Measurements from ENCODE around the gene CDKL4. TPM values are rescaled to one million over a fixed set of nuclear protein-coding genes. Genes with fewer than 3 reads are reported as not detected.

The CDKL4 gene
- total and polyA plus RNA-seq, 2 experiments from 2014 or later: 0.22 TPM; not detected in 1

DNA sequence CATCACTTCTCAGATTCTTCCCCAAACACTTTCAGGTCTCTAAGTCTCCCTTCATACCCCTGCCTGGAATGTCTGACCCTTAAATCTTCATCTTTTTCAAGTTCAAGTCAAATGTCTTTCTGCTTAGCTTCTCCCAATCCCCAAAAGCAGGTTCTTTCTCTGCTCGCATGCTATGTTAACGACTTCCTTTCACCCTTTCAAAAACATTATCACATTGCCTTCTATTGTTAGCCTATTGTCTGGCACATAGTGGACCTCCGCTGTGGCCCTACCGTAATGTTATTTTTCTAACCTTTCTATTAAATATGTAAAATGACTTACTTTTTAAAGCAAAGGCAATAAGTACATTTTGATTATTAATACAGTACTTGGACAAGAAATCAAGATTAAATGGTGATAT is 2.2 kb downstream of the CDKL4 start:
- Histone ChIP-seq H3K9me2 (ENCODE audit: insufficient read depth) (no peaks in the 10 kb centered on the region), H3K4me1 (ENCODE audit: insufficient read depth) (no peaks in the 10 kb centered on the region), H3K4me2 (ENCODE audit: unreplicated experiment) (no peak overlapping the region), H3K79me2 (ENCODE audit: insufficient read depth) (no peaks in the 10 kb centered on the region), H3K9me3 (ENCODE audit: low read depth) (no peaks in the 10 kb centered on the region), H3K36me3 (ENCODE audit: low read depth) (no peaks in the 10 kb centered on the region), H3K27me3 (replicated peaks; ENCODE audit: insufficient read depth) (no peaks in the 10 kb centered on the region), H4K20me1 (ENCODE audit: insufficient read depth) (no peaks in the 10 kb centered on the region), H3K4me3 (no peak overlapping the region), H3K27ac (no peak overlapping the region), H2AFZ (no peak overlapping the region), H3K9ac (no peak overlapping the region), H3F3A (ENCODE audit: insufficient read depth) (no peaks in the 10 kb centered on the region)
- 94 to 98% methylated on average over 4 of the region's 4 CpGs for WGBS, 2 experiments (ENCODE audit: low coverage in 1 of 2, low lambda C conversion rate in 2 of 2, missing lambda C conversion rate in 2 of 2)
- in situ Hi-C loops (cut with MboI): no loop called here
- no peak for DNase-seq
- TF ChIP-seq EZH2 (IDR thresholded peaks at IDR 0.05; ENCODE audit: insufficient read depth, poor library complexity, severe bottlenecking): no peak
- TF ChIP-seq EZH2phosphoT487 (IDR thresholded peaks at IDR 0.05; ENCODE audit: insufficient read depth, low read depth): no peak

DNA sequence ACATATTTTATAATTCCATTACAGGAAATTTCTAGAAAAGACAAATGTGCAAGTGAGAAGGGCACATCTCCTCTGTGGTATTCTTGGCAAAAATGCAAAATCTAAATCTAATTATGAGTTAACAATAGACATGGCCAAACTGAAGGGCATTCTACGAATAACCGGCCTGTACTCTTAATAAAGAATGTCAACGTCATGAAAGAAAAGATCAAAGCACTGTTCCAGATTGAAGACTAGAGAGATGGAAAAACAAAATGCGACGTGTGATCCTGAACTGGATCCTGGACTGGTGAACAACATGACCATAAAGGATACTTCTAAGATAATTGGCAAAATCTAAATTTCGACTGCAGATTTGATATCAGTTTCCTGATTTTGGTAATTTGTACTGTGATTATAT is 3.0 kb downstream of the CDKL4 start:
- no peak overlapping the region for H3K4me2 ChIP-seq (ENCODE audit: unreplicated experiment)
- no peaks in the 10 kb centered on the region for H3K27me3 ChIP-seq (replicated peaks; ENCODE audit: insufficient read depth)
- no peaks in the 10 kb centered on the region for H3K9me2 ChIP-seq (ENCODE audit: insufficient read depth)
- H3F3A ChIP-seq (ENCODE audit: insufficient read depth): no peaks in the 10 kb centered on the region
- H3K9me3 ChIP-seq (ENCODE audit: low read depth): no peaks in the 10 kb centered on the region
- no peaks in the 10 kb centered on the region for H3K4me1 ChIP-seq (ENCODE audit: insufficient read depth)
- in situ Hi-C loops (cut with MboI): no loop called here
- no peak overlapping the region for H2AFZ ChIP-seq
- no peaks in the 10 kb centered on the region for H4K20me1 ChIP-seq (ENCODE audit: insufficient read depth)
- no peak for DNase-seq
- no peak for TF ChIP-seq EZH2 (IDR thresholded peaks at IDR 0.05; ENCODE audit: insufficient read depth, poor library complexity, severe bottlenecking)
- TF ChIP-seq EZH2phosphoT487 (IDR thresholded peaks at IDR 0.05; ENCODE audit: insufficient read depth, low read depth): no peak
- no peaks in the 10 kb centered on the region for H3K79me2 ChIP-seq (ENCODE audit: insufficient read depth)
- no peak overlapping the region for H3K4me3 ChIP-seq
- H3K27ac ChIP-seq: no peak overlapping the region
- no peaks in the 10 kb centered on the region for H3K36me3 ChIP-seq (ENCODE audit: low read depth)
- WGBS, 2 experiments (ENCODE audit: low coverage in 1 of 2, low lambda C conversion rate in 2 of 2, missing lambda C conversion rate in 2 of 2): 97 to 98% methylated on average over 6 of the region's 6 CpGs
- H3K9ac ChIP-seq: no peak overlapping the region

GRCh38 chr2:39234754-39235153 is 9.0 kb downstream of the CDKL4 start:
- Histone ChIP-seq H3K4me1 (ENCODE audit: insufficient read depth) (no peaks in the 10 kb centered on the region), H2AFZ (no peak overlapping the region), H3K36me3 (ENCODE audit: low read depth) (no peaks in the 10 kb centered on the region), H3K9me2 (ENCODE audit: insufficient read depth) (no peaks in the 10 kb centered on the region), H4K20me1 (ENCODE audit: insufficient read depth) (no peaks in the 10 kb centered on the region), H3K4me2 (ENCODE audit: unreplicated experiment) (no peak overlapping the region), H3K27ac (no peak overlapping the region), H3K9ac (no peak overlapping the region), H3K27me3 (replicated peaks; ENCODE audit: insufficient read depth) (no peaks in the 10 kb centered on the region), H3F3A (ENCODE audit: insufficient read depth) (no peaks in the 10 kb centered on the region), H3K79me2 (ENCODE audit: insufficient read depth) (no peaks in the 10 kb centered on the region), H3K9me3 (ENCODE audit: low read depth) (no peaks in the 10 kb centered on the region), H3K4me3 (no peak overlapping the region)
- TF ChIP-seq EZH2phosphoT487 (IDR thresholded peaks at IDR 0.05; ENCODE audit: insufficient read depth, low read depth) (no peak), EZH2 (IDR thresholded peaks at IDR 0.05; ENCODE audit: insufficient read depth, poor library complexity, severe bottlenecking) (no peak)
- in situ Hi-C loops (cut with MboI): no loop called here
- 97 to 100% methylated on average over 1 of the region's 1 CpG for WGBS, 2 experiments (ENCODE audit: low coverage in 1 of 2, low lambda C conversion rate in 2 of 2, missing lambda C conversion rate in 2 of 2)
- peak; percentile 12 for DNase-seq

DNA sequence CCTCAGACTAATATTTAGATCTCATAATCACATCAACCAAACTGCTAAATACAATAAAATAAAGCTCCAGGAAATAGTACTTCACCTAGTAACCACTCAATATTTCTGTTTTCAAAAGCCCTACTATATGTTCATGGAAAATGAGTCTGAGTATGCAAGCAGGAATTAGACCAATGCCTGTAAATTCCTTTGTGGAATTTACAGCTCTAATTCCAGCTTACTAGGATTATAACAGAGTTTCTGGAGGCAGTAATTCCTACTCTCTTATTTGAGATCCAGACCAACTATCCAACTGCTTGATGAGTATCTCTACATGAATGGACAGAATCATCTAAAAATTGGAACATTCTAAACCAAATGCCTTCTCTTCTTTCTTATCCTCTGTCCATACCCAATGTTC is 11.6 kb downstream of the CDKL4 start:
- H3K4me2 ChIP-seq (ENCODE audit: unreplicated experiment): no peak overlapping the region
- in situ Hi-C loops (cut with MboI): no loop called here
- no peaks in the 10 kb centered on the region for H3K9me2 ChIP-seq (ENCODE audit: insufficient read depth)
- no peaks in the 10 kb centered on the region for H4K20me1 ChIP-seq (ENCODE audit: insufficient read depth)
- H3K4me1 ChIP-seq (ENCODE audit: insufficient read depth): no peaks in the 10 kb centered on the region
- no peaks in the 10 kb centered on the region for H3K9me3 ChIP-seq (ENCODE audit: low read depth)
- no peaks in the 10 kb centered on the region for H3K27me3 ChIP-seq (replicated peaks; ENCODE audit: insufficient read depth)
- TF ChIP-seq EZH2phosphoT487 (IDR thresholded peaks at IDR 0.05; ENCODE audit: insufficient read depth, low read depth) (no peak), EZH2 (IDR thresholded peaks at IDR 0.05; ENCODE audit: insufficient read depth, poor library complexity, severe bottlenecking) (no peak)
- no peaks in the 10 kb centered on the region for H3F3A ChIP-seq (ENCODE audit: insufficient read depth)
- H3K79me2 ChIP-seq (ENCODE audit: insufficient read depth): no peaks in the 10 kb centered on the region
- H2AFZ ChIP-seq: no peak overlapping the region
- peak; percentile 18 for DNase-seq
- no peaks in the 10 kb centered on the region for H3K36me3 ChIP-seq (ENCODE audit: low read depth)
- no peak overlapping the region for H3K4me3 ChIP-seq
- H3K27ac ChIP-seq: no peak overlapping the region
- H3K9ac ChIP-seq: no peak overlapping the region

Data from GM23248 (cell line).